CD14-positive monocyte (primary cell): ENCODE results near the gene WNT3. TPM values are rescaled to one million over a fixed set of nuclear protein-coding genes. Genes with fewer than 3 reads are reported as not detected.

ENCODE experiments used
- DNase-seq, 3 donors: peaks; one replicate each; pipeline ENCODE4 v3.0.0-alpha.2; 2011 to 2022
- H2AFZ ChIP-seq: 2 replicates; pipeline ENCODE4 v1.6.0; 2012; ENCODE audit warnings: mild to moderate bottlenecking, low read depth, low read length, inconsistent platforms; ENCODE audit not compliant: insufficient read depth, poor library complexity, severe bottlenecking
- H3K27ac ChIP-seq, 2 donors: 1 replicate in 1 of 2; 2 replicates in 1 of 2; pipeline ENCODE4 v1.5.1; 2012 to 2013; ENCODE audit warnings: low read length in 2 of 2, control low read depth in 1 of 2, inconsistent platforms in 1 of 2, low read depth in 1 of 2, mild to moderate bottlenecking in 1 of 2
- H3K27me3 ChIP-seq, 2 donors: one replicate each; pipeline versions ENCODE4 v1.6.0 to v1.6.1; 2011 to 2013; ENCODE audit warnings: low read length in 2 of 2; ENCODE audit not compliant: control insufficient read depth in 2 of 2, insufficient read depth in 2 of 2
- H3K36me3 ChIP-seq, 2 donors: replicated peaks in 1 of 2; 1 replicate in 1 of 2; 2 replicates in 1 of 2; pipeline versions ENCODE4 v1.5.1 to v1.6.1; 2012 to 2013; ENCODE audit warnings: low read length in 2 of 2, control low read depth in 1 of 2, inconsistent platforms in 1 of 2, mild to moderate bottlenecking in 1 of 2; ENCODE audit not compliant: insufficient read depth in 2 of 2, control insufficient read depth in 1 of 2
- H3K4me1 ChIP-seq, 2 donors: 1 replicate in 1 of 2; 2 replicates in 1 of 2; pipeline versions ENCODE4 v1.5.1 to v1.6.1; 2012 to 2013; ENCODE audit warnings: low read length in 2 of 2, control low read depth in 1 of 2, inconsistent platforms in 1 of 2, mild to moderate bottlenecking in 1 of 2, moderate library complexity in 1 of 2; ENCODE audit not compliant: insufficient read depth in 2 of 2, control insufficient read depth in 1 of 2
- H3K4me2 ChIP-seq: replicated peaks from 2 replicates; pipeline ENCODE3; 2012; ENCODE audit warnings: low read length, moderate library complexity, mild to moderate bottlenecking; ENCODE audit not compliant: poor library complexity, severe bottlenecking; ENCODE audit errors: extremely low read depth
- H3K4me3 ChIP-seq, 3 experiments: fragments of 200-600 bp in 1 of 3; sonication (generic) in 1 of 3; replicated peaks in 1 of 3; 1 replicate in 2 of 3; 2 replicates in 1 of 3; pipeline ENCODE4 v1.5.1; 2011 to 2013; ENCODE audit warnings: low read length in 3 of 3, mild to moderate bottlenecking in 3 of 3, control low read depth in 2 of 3, low read depth in 2 of 3, inconsistent platforms in 1 of 3, moderate library complexity in 1 of 3
- H3K79me2 ChIP-seq: 2 replicates; pipeline ENCODE4 v1.6.0; 2012; ENCODE audit warnings: mild to moderate bottlenecking, control low read depth, inconsistent platforms, low read length, moderate library complexity; ENCODE audit not compliant: insufficient read depth
- H3K9ac ChIP-seq: 2 replicates; pipeline ENCODE4 v1.6.0; 2017; ENCODE audit warnings: low read length, mild to moderate bottlenecking; ENCODE audit not compliant: insufficient read depth, poor library complexity, severe bottlenecking
- H3K9me3 ChIP-seq, 2 donors: replicated peaks in 1 of 2; 1 replicate in 1 of 2; 2 replicates in 1 of 2; pipeline versions ENCODE4 v1.5.1 to v1.6.1; 2012 to 2013; ENCODE audit warnings: low read length in 2 of 2, control low read depth in 1 of 2; ENCODE audit not compliant: control insufficient read depth in 1 of 2, insufficient read depth in 1 of 2
- H4K20me1 ChIP-seq: 2 replicates; pipeline ENCODE4 v1.6.0; 2012; ENCODE audit warnings: mild to moderate bottlenecking, low read length, control low read depth, moderate library complexity; ENCODE audit not compliant: insufficient read depth
- H3K27ac Mint-ChIP-seq, 7 donors: one replicate each; pipeline ENCODE4 v1.8.0; 2020; ENCODE audit warnings: mild to moderate bottlenecking in 7 of 7, mixed read lengths in 7 of 7, moderate library complexity in 6 of 7, inconsistent platforms in 2 of 7
- H3K27me3 Mint-ChIP-seq, 3 donors: one replicate each; pipeline ENCODE4 v1.8.0; 2021 to 2022; ENCODE audit warnings: low read depth in 3 of 3, mild to moderate bottlenecking in 3 of 3, mixed read lengths in 3 of 3, moderate library complexity in 3 of 3, inconsistent platforms in 1 of 3
- H3K36me3 Mint-ChIP-seq, 2 donors: one replicate each; pipeline ENCODE4 v1.8.0; 2020; ENCODE audit warnings: mixed read lengths in 2 of 2, inconsistent platforms in 1 of 2, mild to moderate bottlenecking in 1 of 2
- H3K4me1 Mint-ChIP-seq: one replicate; pipeline ENCODE4 v1.8.0; 2020; ENCODE audit warnings: mild to moderate bottlenecking, mixed read lengths
- H3K4me3 Mint-ChIP-seq, 2 donors: one replicate each; pipeline ENCODE4 v1.8.0; 2020; ENCODE audit warnings: mild to moderate bottlenecking in 2 of 2, mixed read lengths in 2 of 2, moderate library complexity in 1 of 2
- H3K9me3 Mint-ChIP-seq, 7 donors: one replicate each; pipeline ENCODE4 v1.8.0; 2020 to 2022; ENCODE audit warnings: mixed read lengths in 7 of 7, mild to moderate bottlenecking in 6 of 7, moderate library complexity in 6 of 7, inconsistent platforms in 2 of 7
- CTCF ChIP-seq: fragments of 200-600 bp; IDR thresholded peaks from one replicate; pipeline ENCODE4 v1.8.0; 2022; ENCODE audit warnings: antibody characterized with exemption, mild to moderate bottlenecking
- WGBS: methylation state at CpG from one replicate; pipeline ENCODE4 v1.1.5; 2013; ENCODE audit warnings: missing lambda C conversion rate; ENCODE audit not compliant: insufficient coverage; 5-methylcytosine and 5-hydroxymethylcytosine counted together
- intact Hi-C, 2 donors: fragments of 100-400 bp; cut with micrococcal nuclease; formaldehyde crosslinking; loops; one replicate each; pipeline versions ENCODE4 v1.15.0 to v1.15.1; 2023
- polyA minus RNA-seq: library from RNA; depleted of rRNA, polyadenylated mRNA; stranded (reverse); fragments of >200 nt; gene quantifications from 2 replicates; pipeline ENCODE4 v1.2.3, GENCODE V29; 2012
- polyA plus RNA-seq, 3 donors: library from polyadenylated mRNA; depleted of rRNA in 1 of 3; unstranded in 2 of 3; stranded (reverse) in 1 of 3; fragments of 300-500 nt in 2 of 3; fragments of >200 nt in 1 of 3; fragmentation: Illumina TruSeq in 2 of 3; gene quantifications; 1 replicate in 2 of 3; 2 replicates in 1 of 3; pipeline ENCODE4 v1.2.3, GENCODE V29; 2012 to 2021
- total RNA-seq, 12 experiments: library from RNA in 1 of 12; stranded (reverse) in 1 of 12; fragments of 120-200 nt in 1 of 12; gene quantifications; one replicate each; pipeline ENCODE4 v1.2.4 and lab custom pipeline; 2013 to 2026; ENCODE audit warnings: mixed read lengths in 6 of 12, inconsistent platforms in 1 of 12

The WNT3 gene
- total RNA-seq (2013), result not detected
- polyA plus RNA-seq, result under 1 TPM in 1 of 3 donors, not detected in 2; 0.01 TPM
- polyA minus RNA-seq, result not detected in 2 replicates
- 0 to 0.75 (median 0) reads per million in 11 experiments for total RNA-seq (lab: John Stamatoyannopoulos, UW)

GRCh38 chr17:46818316-46818928 is at the start of gene WNT3:
Gene WNT3, minus strand, starts transcription at chr17:46818692. Its CDS starts 95 bp downstream, at chr17:46818597.
- Histone ChIP-seq H3K9me3 (peaks cover 0 to 41% of the 10 kb centered on the region in 2 donors), H3K4me2 (peak within 1 kb of the TSS; percentile 74), H4K20me1 (no peaks in the 10 kb centered on the region), H3K4me1 (peaks cover 21 to 23% of the 10 kb centered on the region in 2 donors), H2AFZ (peak within 1 kb of the TSS; percentile 46), H3K36me3 (no peaks in the 10 kb centered on the region), H3K79me2 (no peaks in the 10 kb centered on the region), H3K27ac (no peak within 1 kb of the TSS), H3K27me3 (peaks cover 60 to 90% of the 10 kb centered on the region in 2 donors), H3K4me3 (peak within 1 kb of the TSS; percentile 0 to 60 (median 2)), H3K9ac (peak within 1 kb of the TSS; percentile 11)
- H3K4me1 Mint-ChIP-seq, result peaks cover 35% of the 10 kb centered on the region
- no peak for TF ChIP-seq CTCF
- H3K9me3 Mint-ChIP-seq, result peaks cover 2 to 31% (median 10%) of the 10 kb centered on the region in 7 donors
- H3K36me3 Mint-ChIP-seq, result peaks cover 3 to 4% of the 10 kb centered on the region in 2 donors
- no peak within 1 kb of the TSS for H3K27ac Mint-ChIP-seq
- under 1% methylated on average over 40 of the region's 47 CpGs for WGBS
- H3K4me3 Mint-ChIP-seq, result peak within 1 kb of the TSS; percentile 67 to 90
- peak in 2 of 3 donors; percentile 7 to 43 for DNase-seq
- intact Hi-C loops, result no loop called here
- H3K27me3 Mint-ChIP-seq, result peaks cover 86 to 98% (median 90%) of the 10 kb centered on the region in 3 donors

GRCh38 chr17:46866747-46867146 is 48.3 kb upstream of the WNT3 start:
- H3K9me3 ChIP-seq, result no peaks in the 10 kb centered on the region
- DNase-seq, result no peak
- Mint-ChIP-seq H3K9me3 (peaks cover 0 to 4% (median 0%) of the 10 kb centered on the region in 7 donors), H3K4me1 (no peaks in the 10 kb centered on the region), H3K27me3 (peaks cover 11 to 25% (median 15%) of the 10 kb centered on the region in 3 donors), H3K4me3 (no peak overlapping the region), H3K36me3 (no peaks in the 10 kb centered on the region), H3K27ac (no peak overlapping the region)
- H2AFZ ChIP-seq, result no peak overlapping the region
- H3K27me3 ChIP-seq, result peaks cover 0 to 3% of the 10 kb centered on the region in 2 donors
- intact Hi-C loops, result no loop called here
- no peak overlapping the region for H3K4me2 ChIP-seq
- no peak overlapping the region for H3K9ac ChIP-seq
- no peaks in the 10 kb centered on the region for H3K79me2 ChIP-seq
- no peaks in the 10 kb centered on the region for H3K4me1 ChIP-seq
- H4K20me1 ChIP-seq, result no peaks in the 10 kb centered on the region
- TF ChIP-seq CTCF, result no peak
- no peaks in the 10 kb centered on the region for H3K36me3 ChIP-seq
- H3K27ac ChIP-seq, result no peak overlapping the region
- no peak overlapping the region for H3K4me3 ChIP-seq
